C4-2B (cell line): ENCODE results near the gene FAM181A.

Experiments used
- H3K27ac ChIP-seq: fragments of 450-650 bp; 2 replicates; pipeline ENCODE4 v1.5.1; 2017
- CTCF ChIP-seq: fragments of 450-650 bp; conservative IDR thresholded peaks from 2 replicates; pipeline ENCODE4 v1.5.1; 2017; ENCODE audit warnings: mild to moderate bottlenecking
- ZFX ChIP-seq: fragments of 450-650 bp; IDR thresholded peaks from 2 replicates; pipeline ENCODE4 v1.6.1; 2017

FAM181A gene

GRCh38 chr14:93957333-93957710, 30.2 kb downstream of the FAM181A start:
- H3K27ac ChIP-seq, result no peak overlapping the region
- TF ChIP-seq ZFX (no peak), CTCF (no peak)

GRCh38 chr14:93957751-93958566, 30.8 kb downstream of the FAM181A start:
- H3K27ac ChIP-seq, result no peak overlapping the region
- TF ChIP-seq ZFX (no peak), CTCF (no peak)

GRCh38 chr14:93958567-93959238, 31.6 kb downstream of the FAM181A start:
- TF ChIP-seq ZFX (no peak), CTCF (no peak)
- H3K27ac ChIP-seq, result no peak overlapping the region

GRCh38 chr14:93959239-93960107, 32.3 kb downstream of the FAM181A start:
- TF ChIP-seq CTCF (no peak), ZFX (no peak)
- no peak overlapping the region for H3K27ac ChIP-seq

DNA sequence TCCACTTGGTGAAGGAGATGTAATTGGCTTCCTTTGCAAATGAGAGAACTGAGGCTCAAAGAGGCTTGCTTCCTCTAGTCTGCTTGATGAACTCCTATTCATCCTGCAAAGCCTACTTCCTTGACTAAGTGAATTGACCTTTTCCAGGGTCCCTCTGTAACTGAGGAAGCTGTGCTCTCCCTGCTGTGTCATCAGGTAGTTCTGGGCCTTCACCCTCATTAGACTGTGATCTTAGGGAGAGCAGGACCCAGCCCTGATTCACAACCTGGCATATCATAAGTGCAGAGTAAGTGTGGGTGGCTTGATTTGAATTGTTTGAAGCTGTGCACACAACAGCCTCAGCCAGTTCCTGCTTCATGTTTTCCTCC, 32.9 kb downstream of the FAM181A start:
- no peak for TF ChIP-seq ZFX

GRCh38 chr14:93960774-93961438, 33.8 kb downstream of the FAM181A start:
- no peak overlapping the region for H3K27ac ChIP-seq
- TF ChIP-seq CTCF (no peak), ZFX (no peak)

More for the DNA sequence above, 32.9 kb downstream of the FAM181A start:
- no peak overlapping the region for H3K27ac ChIP-seq

GRCh38 chr14:93961620-93962019, 34.5 kb downstream of the FAM181A start:
- no peak overlapping the region for H3K27ac ChIP-seq
- TF ChIP-seq ZFX (no peak), CTCF (no peak)
